HEK293 (cell line): ENCODE results near the gene RWDD4.

ENCODE experiments used
- CTCF ChIA-PET: fragments of 350-600 bp; formaldehyde crosslinking; extraction: SDS; loops from one replicate; lab custom pipeline; 2021; ENCODE audit warnings: antibody characterized with exemption; lab: Yijun Ruan, JAX
- POLR2A ChIA-PET: fragments of 300-600 bp; formaldehyde crosslinking; extraction: SDS; loops from one replicate; lab custom pipeline; 2020; ENCODE audit warnings: antibody characterized with exemption, inconsistent platforms; lab: Yijun Ruan, JAX
- H3K27ac ChIP-seq: fragments of 200-500 bp; sonication (Bioruptor generic); 2 replicates; pipeline ENCODE4 v1.5.1; 2014; ENCODE audit warnings: low read depth, low read length, control low read depth, inconsistent platforms; ENCODE audit errors: extremely low read depth
- H3K36me3 ChIP-seq, 2 experiments: fragments of 200-500 bp in 1 of 2; sonication (Bioruptor generic) in 1 of 2; 1 replicate in 1 of 2; 2 replicates in 1 of 2; pipeline ENCODE4 v1.5.1; 2014 to 2017; ENCODE audit warnings: inconsistent platforms in 2 of 2, low read length in 2 of 2; ENCODE audit not compliant: control insufficient read depth in 2 of 2, insufficient read depth in 1 of 2
- H3K4me1 ChIP-seq: fragments of 200-500 bp; sonication (Bioruptor generic); 2 replicates; pipeline ENCODE4 v1.5.1; 2014; ENCODE audit warnings: mild to moderate bottlenecking, low read length, inconsistent platforms; ENCODE audit not compliant: control insufficient read depth, insufficient read depth
- H3K4me3 ChIP-seq: 2 replicates; pipeline ENCODE4 v1.5.1; 2011; ENCODE audit warnings: low read depth, mild to moderate bottlenecking, control low read depth, low read length, moderate library complexity
- H3K9me3 ChIP-seq: fragments of 200-500 bp; sonication (Bioruptor generic); 2 replicates; pipeline ENCODE4 v1.5.1; 2014; ENCODE audit warnings: low read depth, low read length, inconsistent platforms; ENCODE audit not compliant: control insufficient read depth, insufficient read depth
- FEZF1 ChIP-seq: fragments of 450-650 bp; formaldehyde crosslinking; IDR thresholded peaks from 2 replicates; pipeline ENCODE4 v1.5.1; 2016; ENCODE audit warnings: missing biosample characterization, missing genetic modification characterization
- KLF7 ChIP-seq: fragments of 450-650 bp; formaldehyde crosslinking; IDR thresholded peaks from 2 replicates; pipeline ENCODE4 v1.5.1; 2016; ENCODE audit warnings: missing biosample characterization, missing genetic modification characterization, borderline replicate concordance
- KLF9 ChIP-seq: fragments of 450-650 bp; formaldehyde crosslinking; IDR thresholded peaks from 2 replicates; pipeline ENCODE4 v1.5.1; 2016; ENCODE audit warnings: missing biosample characterization, missing genetic modification characterization, low read depth
- PRDM1 ChIP-seq: fragments of 450-650 bp; formaldehyde crosslinking; IDR thresholded peaks from 2 replicates; pipeline ENCODE4; 2016; ENCODE audit warnings: missing biosample characterization, missing genetic modification characterization
- SALL2 ChIP-seq: fragments of 450-650 bp; formaldehyde crosslinking; IDR thresholded peaks from 2 replicates; pipeline ENCODE4 v1.5.0; 2017; ENCODE audit warnings: missing biosample characterization, mild to moderate bottlenecking, missing genetic modification characterization, borderline replicate concordance
- SCRT1 ChIP-seq: fragments of 450-650 bp; formaldehyde crosslinking; IDR thresholded peaks from 2 replicates; pipeline ENCODE4 v1.5.1; 2016; ENCODE audit warnings: missing biosample characterization, missing genetic modification characterization, borderline replicate concordance
- TRIM28 ChIP-seq: IDR thresholded peaks from 2 replicates; pipeline ENCODE4 v1.6.1; 2011; ENCODE audit warnings: low read length, control low read depth, borderline replicate concordance
- ZNF133 ChIP-seq: fragments of 450-650 bp; formaldehyde crosslinking; IDR thresholded peaks from 2 replicates; pipeline ENCODE4 v1.5.1; 2016; ENCODE audit warnings: missing biosample characterization, missing genetic modification characterization
- ZNF174 ChIP-seq: fragments of 450-650 bp; formaldehyde crosslinking; IDR thresholded peaks from 2 replicates; pipeline ENCODE4 v1.5.0; 2017; ENCODE audit warnings: missing biosample characterization, mild to moderate bottlenecking, missing genetic modification characterization
- ZNF202 ChIP-seq: fragments of 450-650 bp; formaldehyde crosslinking; IDR thresholded peaks from 2 replicates; pipeline ENCODE4 v1.5.1; 2016; ENCODE audit warnings: missing biosample characterization, missing genetic modification characterization, borderline replicate concordance
- ZNF211 ChIP-seq: fragments of 450-650 bp; formaldehyde crosslinking; IDR thresholded peaks from 2 replicates; pipeline ENCODE4 v1.5.1; 2016; ENCODE audit warnings: low read depth, missing biosample characterization, missing genetic modification characterization
- ZNF223 ChIP-seq: fragments of 450-650 bp; formaldehyde crosslinking; IDR thresholded peaks from 2 replicates; pipeline ENCODE4 v1.5.1; 2016; ENCODE audit warnings: missing biosample characterization, missing genetic modification characterization
- ZNF404 ChIP-seq: fragments of 450-650 bp; formaldehyde crosslinking; IDR thresholded peaks from 2 replicates; pipeline ENCODE4 v1.5.1; 2017; ENCODE audit warnings: missing biosample characterization, missing genetic modification characterization
- ZNF555 ChIP-seq: fragments of 450-650 bp; formaldehyde crosslinking; conservative IDR thresholded peaks from 2 replicates; pipeline ENCODE4 v1.5.1; 2017; ENCODE audit warnings: missing biosample characterization, mild to moderate bottlenecking, missing genetic modification characterization, inconsistent platforms
- ZNF624 ChIP-seq: fragments of 450-650 bp; formaldehyde crosslinking; IDR thresholded peaks from 2 replicates; pipeline ENCODE4 v1.5.1; 2017; ENCODE audit warnings: missing biosample characterization, missing genetic modification characterization
- ZNF768 ChIP-seq: fragments of 450-650 bp; formaldehyde crosslinking; IDR thresholded peaks from 2 replicates; pipeline ENCODE4 v1.5.1; 2018; ENCODE audit warnings: missing biosample characterization, mild to moderate bottlenecking, missing genetic modification characterization
- ZNF777 ChIP-seq: fragments of 450-650 bp; formaldehyde crosslinking; IDR thresholded peaks from 2 replicates; pipeline ENCODE4 v1.5.1; 2017; ENCODE audit warnings: missing biosample characterization, missing genetic modification characterization, borderline replicate concordance
- ZNF791 ChIP-seq: fragments of 450-650 bp; formaldehyde crosslinking; IDR thresholded peaks from 2 replicates; pipeline ENCODE4 v1.5.1; 2016; ENCODE audit warnings: missing biosample characterization, missing genetic modification characterization
- ZNF830 ChIP-seq: fragments of 450-650 bp; IDR thresholded peaks from 2 replicates; pipeline ENCODE4 v1.5.0; 2018; ENCODE audit warnings: missing biosample characterization, missing genetic modification characterization, low read depth, mild to moderate bottlenecking, moderate library complexity
- ZNF837 ChIP-seq: fragments of 450-650 bp; formaldehyde crosslinking; IDR thresholded peaks from 2 replicates; pipeline ENCODE4 v1.5.1; 2016; ENCODE audit warnings: missing biosample characterization, missing genetic modification characterization
- TF ChIP-seq, protein P1 (sequence below): fragments of 450-650 bp; formaldehyde crosslinking; IDR thresholded peaks from 2 replicates; pipeline ENCODE4 v1.5.1; 2016; ENCODE audit warnings: missing biosample characterization, missing genetic modification characterization, low read depth
- TF ChIP-seq, protein P2 (sequence below): fragments of 450-650 bp; formaldehyde crosslinking; IDR thresholded peaks from 2 replicates; pipeline ENCODE4 v1.5.1; 2016; ENCODE audit warnings: missing biosample characterization, missing genetic modification characterization
- TF ChIP-seq, protein P3 (sequence below): fragments of 450-650 bp; formaldehyde crosslinking; IDR thresholded peaks from 2 replicates; pipeline ENCODE4 v1.5.1; 2016; ENCODE audit warnings: missing biosample characterization, missing genetic modification characterization
- TF ChIP-seq, protein P4 (sequence below): fragments of 450-650 bp; formaldehyde crosslinking; IDR thresholded peaks from 2 replicates; pipeline ENCODE4 v1.5.1; 2016; ENCODE audit warnings: missing biosample characterization, missing genetic modification characterization, borderline replicate concordance
- TF ChIP-seq, protein P5 (sequence below): fragments of 450-650 bp; formaldehyde crosslinking; IDR thresholded peaks from 2 replicates; pipeline ENCODE4 v1.5.1; 2017; ENCODE audit warnings: missing biosample characterization, missing genetic modification characterization

Gene RWDD4

DNA sequence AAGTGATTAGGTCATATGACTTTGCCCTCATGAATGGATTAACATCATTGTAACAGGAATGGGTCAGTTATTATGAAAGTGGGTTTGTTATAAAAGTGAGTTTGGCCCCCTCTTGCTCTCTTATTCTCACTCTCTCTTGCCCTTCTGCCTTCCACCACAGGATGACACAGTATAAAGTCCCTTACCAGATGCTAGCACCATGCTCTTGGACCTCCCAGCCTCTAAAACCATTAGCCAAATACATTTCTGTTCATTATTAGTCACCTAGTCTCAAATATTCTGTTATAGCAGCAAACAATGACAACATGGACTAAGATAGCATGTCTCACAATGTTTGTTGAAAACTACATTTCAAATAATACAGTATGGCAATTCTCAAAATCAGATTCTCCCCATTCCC, 59.7 kb downstream of the RWDD4 start:
- Histone ChIP-seq H3K36me3 (no peaks in the 10 kb centered on the region), H3K27ac (no peak overlapping the region)
- no peak for TF ChIP-seq SCRT1
- TF ChIP-seq ZNF555 (tag by site-specific recombination), result no peak
- no peak for TF ChIP-seq ZNF830
- no peak for TF ChIP-seq ZNF202 (tag by site-specific recombination)
- TF ChIP-seq, protein P1, sequence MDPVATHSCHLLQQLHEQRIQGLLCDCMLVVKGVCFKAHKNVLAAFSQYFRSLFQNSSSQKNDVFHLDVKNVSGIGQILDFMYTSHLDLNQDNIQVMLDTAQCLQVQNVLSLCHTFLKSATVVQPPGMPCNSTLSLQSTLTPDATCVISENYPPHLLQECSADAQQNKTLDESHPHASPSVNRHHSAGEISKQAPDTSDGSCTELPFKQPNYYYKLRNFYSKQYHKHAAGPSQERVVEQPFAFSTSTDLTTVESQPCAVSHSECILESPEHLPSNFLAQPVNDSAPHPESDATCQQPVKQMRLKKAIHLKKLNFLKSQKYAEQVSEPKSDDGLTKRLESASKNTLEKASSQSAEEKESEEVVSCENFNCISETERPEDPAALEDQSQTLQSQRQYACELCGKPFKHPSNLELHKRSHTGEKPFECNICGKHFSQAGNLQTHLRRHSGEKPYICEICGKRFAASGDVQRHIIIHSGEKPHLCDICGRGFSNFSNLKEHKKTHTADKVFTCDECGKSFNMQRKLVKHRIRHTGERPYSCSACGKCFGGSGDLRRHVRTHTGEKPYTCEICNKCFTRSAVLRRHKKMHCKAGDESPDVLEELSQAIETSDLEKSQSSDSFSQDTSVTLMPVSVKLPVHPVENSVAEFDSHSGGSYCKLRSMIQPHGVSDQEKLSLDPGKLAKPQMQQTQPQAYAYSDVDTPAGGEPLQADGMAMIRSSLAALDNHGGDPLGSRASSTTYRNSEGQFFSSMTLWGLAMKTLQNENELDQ (tag by site-specific recombination), result no peak
- no peak for TF ChIP-seq FEZF1 (tag by site-specific recombination)
- TF ChIP-seq SALL2 (tag by site-specific recombination), result no peak
- no peak for TF ChIP-seq ZNF211 (tag by site-specific recombination)
- TF ChIP-seq ZNF133 (tag by site-specific recombination), result no peak
- no peak for TF ChIP-seq PRDM1 (tag by site-specific recombination)
- TF ChIP-seq ZNF791 (tag by site-specific recombination), result no peak
- TF ChIP-seq, protein P2, sequence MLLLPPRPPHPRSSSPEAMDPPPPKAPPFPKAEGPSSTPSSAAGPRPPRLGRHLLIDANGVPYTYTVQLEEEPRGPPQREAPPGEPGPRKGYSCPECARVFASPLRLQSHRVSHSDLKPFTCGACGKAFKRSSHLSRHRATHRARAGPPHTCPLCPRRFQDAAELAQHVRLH (tag by site-specific recombination), result no peak
- no peak for TF ChIP-seq KLF7
- TF ChIP-seq TRIM28, result no peak
- TF ChIP-seq, protein P3, sequence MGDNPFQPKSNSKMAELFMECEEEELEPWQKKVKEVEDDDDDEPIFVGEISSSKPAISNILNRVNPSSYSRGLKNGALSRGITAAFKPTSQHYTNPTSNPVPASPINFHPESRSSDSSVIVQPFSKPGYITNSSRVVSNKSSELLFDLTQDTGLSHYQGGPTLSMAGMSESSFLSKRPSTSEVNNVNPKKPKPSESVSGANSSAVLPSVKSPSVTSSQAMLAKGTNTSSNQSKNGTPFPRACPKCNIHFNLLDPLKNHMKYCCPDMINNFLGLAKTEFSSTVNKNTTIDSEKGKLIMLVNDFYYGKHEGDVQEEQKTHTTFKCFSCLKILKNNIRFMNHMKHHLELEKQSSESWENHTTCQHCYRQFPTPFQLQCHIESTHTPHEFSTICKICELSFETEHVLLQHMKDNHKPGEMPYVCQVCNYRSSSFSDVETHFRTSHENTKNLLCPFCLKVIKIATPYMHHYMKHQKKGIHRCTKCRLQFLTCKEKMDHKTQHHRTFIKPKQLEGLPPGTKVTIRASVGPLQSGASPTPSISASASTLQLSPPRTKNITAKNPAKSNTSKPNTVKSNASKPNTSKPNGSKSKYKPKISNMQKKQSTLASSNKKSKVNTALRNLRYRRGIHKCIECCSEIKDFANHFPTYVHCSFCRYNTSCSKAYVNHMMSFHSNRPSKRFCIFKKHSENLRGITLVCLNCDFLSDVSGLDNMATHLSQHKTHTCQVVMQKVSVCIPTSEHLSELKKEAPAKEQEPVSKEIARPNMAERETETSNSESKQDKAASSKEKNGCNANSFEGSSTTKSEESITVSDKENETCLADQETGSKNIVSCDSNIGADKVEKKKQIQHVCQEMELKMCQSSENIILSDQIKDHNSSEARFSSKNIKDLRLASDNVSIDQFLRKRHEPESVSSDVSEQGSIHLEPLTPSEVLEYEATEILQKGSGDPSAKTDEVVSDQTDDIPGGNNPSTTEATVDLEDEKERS (tag by site-specific recombination), result no peak
- no peak for TF ChIP-seq ZNF837 (tag by site-specific recombination)
- TF ChIP-seq, all 188 proteins: peak for 0
- CTCF ChIA-PET, result interaction anchor here (0.7 kb wide), 1 partner anchor 1299 kb away, joined by 3 read pairs; no protein-coding TSS in a partner anchor
- H3K4me1 ChIP-seq, result peaks cover 6% of the 10 kb centered on the region; the same call in 1 of the 2 replicates
- H3K4me3 ChIP-seq, result no peak overlapping the region
- no peaks in the 10 kb centered on the region for H3K9me3 ChIP-seq
- POLR2A ChIA-PET, result no interaction called here

DNA sequence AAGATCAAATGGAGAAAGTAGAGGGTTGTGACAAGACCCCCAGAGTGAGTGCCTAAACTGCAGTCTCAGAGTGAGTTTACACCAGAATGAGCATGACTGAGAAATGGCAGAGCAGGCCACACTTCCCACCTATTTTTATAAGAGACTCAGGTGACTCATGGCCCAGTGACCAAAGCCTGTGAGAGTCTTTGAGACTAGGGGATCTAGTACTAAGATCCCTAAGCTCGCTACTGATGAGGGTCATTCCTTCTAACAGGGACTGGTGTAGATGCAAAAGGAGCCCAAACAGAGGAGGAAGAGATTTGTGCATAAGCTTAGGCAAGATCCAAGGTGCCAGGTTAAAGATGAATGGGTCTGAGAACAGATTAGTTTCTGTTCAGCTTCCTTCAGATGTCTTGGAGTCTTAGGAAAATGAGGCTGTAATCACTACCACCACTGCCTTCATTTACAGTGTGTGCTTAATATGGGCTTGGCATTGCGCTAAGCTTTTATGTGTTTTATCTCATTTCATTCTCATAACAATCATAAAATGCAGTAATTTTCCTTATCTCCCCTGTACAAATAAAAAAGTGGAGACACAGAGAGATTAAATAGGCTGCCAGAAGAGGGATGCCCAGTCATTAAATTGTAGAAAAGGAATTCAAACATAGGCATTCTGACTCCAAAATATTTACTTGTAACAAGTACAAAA, 62.8 kb downstream of the RWDD4 start:
- ChIA-PET CTCF (interaction anchor here (0.8 kb wide), 1 partner anchor 54 kb away, joined by 3 read pairs; no protein-coding TSS in a partner anchor), POLR2A (no interaction called here)
- peaks cover 6% of the 10 kb centered on the region; the same call in 1 of the 2 replicates for H3K4me1 ChIP-seq
- H3K4me3 ChIP-seq, result no peak overlapping the region
- H3K27ac ChIP-seq, result no peak overlapping the region; the same call in 1 of the 2 replicates
- no peaks in the 10 kb centered on the region for H3K36me3 ChIP-seq
- no peaks in the 10 kb centered on the region for H3K9me3 ChIP-seq
- TF ChIP-seq ZNF174 (tag by site-specific recombination) (no peak), ZNF777 (tag by site-specific recombination) (no peak), KLF9 (no peak), ZNF768 (tag by site-specific recombination) (no peak), ZNF223 (tag by site-specific recombination) (no peak), ZNF404 (tag by site-specific recombination) (no peak), ZNF624 (tag by site-specific recombination) (no peak), ZNF791 (tag by site-specific recombination) (no peak), ZNF133 (tag by site-specific recombination) (no peak)
- TF ChIP-seq, protein P4, sequence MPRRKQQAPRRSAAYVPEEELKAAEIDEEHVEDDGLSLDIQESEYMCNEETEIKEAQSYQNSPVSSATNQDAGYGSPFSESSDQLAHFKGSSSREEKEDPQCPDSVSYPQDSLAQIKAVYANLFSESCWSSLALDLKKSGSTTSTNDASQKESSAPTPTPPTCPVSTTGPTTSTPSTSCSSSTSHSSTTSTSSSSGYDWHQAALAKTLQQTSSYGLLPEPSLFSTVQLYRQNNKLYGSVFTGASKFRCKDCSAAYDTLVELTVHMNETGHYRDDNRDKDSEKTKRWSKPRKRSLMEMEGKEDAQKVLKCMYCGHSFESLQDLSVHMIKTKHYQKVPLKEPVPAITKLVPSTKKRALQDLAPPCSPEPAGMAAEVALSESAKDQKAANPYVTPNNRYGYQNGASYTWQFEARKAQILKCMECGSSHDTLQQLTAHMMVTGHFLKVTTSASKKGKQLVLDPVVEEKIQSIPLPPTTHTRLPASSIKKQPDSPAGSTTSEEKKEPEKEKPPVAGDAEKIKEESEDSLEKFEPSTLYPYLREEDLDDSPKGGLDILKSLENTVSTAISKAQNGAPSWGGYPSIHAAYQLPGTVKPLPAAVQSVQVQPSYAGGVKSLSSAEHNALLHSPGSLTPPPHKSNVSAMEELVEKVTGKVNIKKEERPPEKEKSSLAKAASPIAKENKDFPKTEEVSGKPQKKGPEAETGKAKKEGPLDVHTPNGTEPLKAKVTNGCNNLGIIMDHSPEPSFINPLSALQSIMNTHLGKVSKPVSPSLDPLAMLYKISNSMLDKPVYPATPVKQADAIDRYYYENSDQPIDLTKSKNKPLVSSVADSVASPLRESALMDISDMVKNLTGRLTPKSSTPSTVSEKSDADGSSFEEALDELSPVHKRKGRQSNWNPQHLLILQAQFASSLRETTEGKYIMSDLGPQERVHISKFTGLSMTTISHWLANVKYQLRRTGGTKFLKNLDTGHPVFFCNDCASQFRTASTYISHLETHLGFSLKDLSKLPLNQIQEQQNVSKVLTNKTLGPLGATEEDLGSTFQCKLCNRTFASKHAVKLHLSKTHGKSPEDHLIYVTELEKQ (tag by site-specific recombination), result no peak
- TF ChIP-seq, protein P5, sequence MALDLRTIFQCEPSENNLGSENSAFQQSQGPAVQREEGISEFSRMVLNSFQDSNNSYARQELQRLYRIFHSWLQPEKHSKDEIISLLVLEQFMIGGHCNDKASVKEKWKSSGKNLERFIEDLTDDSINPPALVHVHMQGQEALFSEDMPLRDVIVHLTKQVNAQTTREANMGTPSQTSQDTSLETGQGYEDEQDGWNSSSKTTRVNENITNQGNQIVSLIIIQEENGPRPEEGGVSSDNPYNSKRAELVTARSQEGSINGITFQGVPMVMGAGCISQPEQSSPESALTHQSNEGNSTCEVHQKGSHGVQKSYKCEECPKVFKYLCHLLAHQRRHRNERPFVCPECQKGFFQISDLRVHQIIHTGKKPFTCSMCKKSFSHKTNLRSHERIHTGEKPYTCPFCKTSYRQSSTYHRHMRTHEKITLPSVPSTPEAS, result 0 out of 2 replicates have a peak, but pooled peaks have one; percentile 39
